Measurements from ENCODE around the gene LRRC17. TPM values are rescaled to one million over a fixed set of nuclear protein-coding genes. Genes with fewer than 3 reads are reported as not detected.

LRRC17 gene
- polyA plus RNA-seq, 1 donor from 2014 or later: 6.7 TPM

GRCh38 chr7:102883098-102883860, 29.5 kb upstream of the LRRC17 start:
- Histone ChIP-seq H3K36me3 (ENCODE audit: insufficient read depth, low read length) (no peaks in the 10 kb centered on the region), H3K27ac (ENCODE audit: low read length) (no peak overlapping the region), H4K20me1 (ENCODE audit: insufficient read depth) (no peaks in the 10 kb centered on the region), H2AFZ (ENCODE audit: low read depth, low read length) (no peak overlapping the region), H3F3A (ENCODE audit: insufficient read depth, low read length, poor library complexity, severe bottlenecking) (no peaks in the 10 kb centered on the region), H3K9me3 (ENCODE audit: low read length) (no peaks in the 10 kb centered on the region), H3K4me3 (ENCODE audit: low read length) (no peak overlapping the region), H3K79me2 (replicated peaks; ENCODE audit: insufficient read depth, low read length) (no peaks in the 10 kb centered on the region), H3K4me2 (ENCODE audit: low read length) (no peak overlapping the region), H3K27me3 (ENCODE audit: insufficient read depth, low read depth, low read length) (no peaks in the 10 kb centered on the region), H3K9me2 (ENCODE audit: insufficient read depth, low read length) (no peaks in the 10 kb centered on the region), H3K9ac (ENCODE audit: low read length) (no peak overlapping the region)
- TF ChIP-seq MXI1 (conservative IDR thresholded peaks at IDR 0.05; ENCODE audit: poor library complexity, severe bottlenecking) (no peak), EZH2 (IDR thresholded peaks at IDR 0.05; ENCODE audit: borderline replicate concordance, insufficient read depth, low read length, poor library complexity, severe bottlenecking) (no peak), REST (IDR thresholded peaks at IDR 0.05; ENCODE audit: borderline replicate concordance) (no peak), EP300 (conservative IDR thresholded peaks at IDR 0.05; ENCODE audit: poor library complexity, severe bottlenecking) (no peak), RAD21 (conservative IDR thresholded peaks at IDR 0.05) (no peak), POLR2AphosphoS5 (IDR thresholded peaks at IDR 0.05) (no peak), TAF1 (IDR thresholded peaks at IDR 0.05; ENCODE audit: low read depth) (no peak), SMC3 (conservative IDR thresholded peaks at IDR 0.05; ENCODE audit: poor library complexity) (no peak)
- TF ChIP-seq, protein P1, sequence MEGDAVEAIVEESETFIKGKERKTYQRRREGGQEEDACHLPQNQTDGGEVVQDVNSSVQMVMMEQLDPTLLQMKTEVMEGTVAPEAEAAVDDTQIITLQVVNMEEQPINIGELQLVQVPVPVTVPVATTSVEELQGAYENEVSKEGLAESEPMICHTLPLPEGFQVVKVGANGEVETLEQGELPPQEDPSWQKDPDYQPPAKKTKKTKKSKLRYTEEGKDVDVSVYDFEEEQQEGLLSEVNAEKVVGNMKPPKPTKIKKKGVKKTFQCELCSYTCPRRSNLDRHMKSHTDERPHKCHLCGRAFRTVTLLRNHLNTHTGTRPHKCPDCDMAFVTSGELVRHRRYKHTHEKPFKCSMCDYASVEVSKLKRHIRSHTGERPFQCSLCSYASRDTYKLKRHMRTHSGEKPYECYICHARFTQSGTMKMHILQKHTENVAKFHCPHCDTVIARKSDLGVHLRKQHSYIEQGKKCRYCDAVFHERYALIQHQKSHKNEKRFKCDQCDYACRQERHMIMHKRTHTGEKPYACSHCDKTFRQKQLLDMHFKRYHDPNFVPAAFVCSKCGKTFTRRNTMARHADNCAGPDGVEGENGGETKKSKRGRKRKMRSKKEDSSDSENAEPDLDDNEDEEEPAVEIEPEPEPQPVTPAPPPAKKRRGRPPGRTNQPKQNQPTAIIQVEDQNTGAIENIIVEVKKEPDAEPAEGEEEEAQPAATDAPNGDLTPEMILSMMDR (IDR thresholded peaks at IDR 0.05; ENCODE audit: poor library complexity, severe bottlenecking): no peak

- TF ChIP-seq, protein P1 (IDR thresholded peaks at IDR 0.05; ENCODE audit: poor library complexity, severe bottlenecking): no peak
- no peak for TF ChIP-seq RAD21 (conservative IDR thresholded peaks at IDR 0.05)
- no peaks in the 10 kb centered on the region for H3K27me3 ChIP-seq (ENCODE audit: insufficient read depth, low read depth, low read length)
- H4K20me1 ChIP-seq (ENCODE audit: insufficient read depth): no peaks in the 10 kb centered on the region
- H3F3A ChIP-seq (ENCODE audit: insufficient read depth, low read length, poor library complexity, severe bottlenecking): no peaks in the 10 kb centered on the region
- H2AFZ ChIP-seq (ENCODE audit: low read depth, low read length): no peak overlapping the region
- no peaks in the 10 kb centered on the region for H3K79me2 ChIP-seq (replicated peaks; ENCODE audit: insufficient read depth, low read length)
- H3K9me3 ChIP-seq (ENCODE audit: low read length): no peaks in the 10 kb centered on the region
- H3K9ac ChIP-seq (ENCODE audit: low read length): no peak overlapping the region
- no peak overlapping the region for H3K4me2 ChIP-seq (ENCODE audit: low read length)
- H3K36me3 ChIP-seq (ENCODE audit: insufficient read depth, low read length): no peaks in the 10 kb centered on the region
- no peaks in the 10 kb centered on the region for H3K9me2 ChIP-seq (ENCODE audit: insufficient read depth, low read length)
- no peak overlapping the region for H3K4me3 ChIP-seq (ENCODE audit: low read length)
- no peak overlapping the region for H3K27ac ChIP-seq (ENCODE audit: low read length)
Measured at GRCh38 chr7:102888561-102889233, 24.1 kb upstream of the LRRC17 start.

All from neural cell (in vitro differentiated cells).